Peyer's patch (tissue), 4 donors: ENCODE data around the gene ACSL4.

Source experiments
- POLR2A ChIP-seq, 2 donors: fragments of 450-650 bp; IDR thresholded peaks; one replicate each; pipeline ENCODE4 v1.5.1; 2017; ENCODE audit warnings: antibody characterized with exemption in 2 of 2, mild to moderate bottlenecking in 2 of 2, moderate library complexity in 2 of 2
- TF ChIP-seq, protein P1 (sequence below), 6 experiments: fragments of 450-650 bp in 4 of 6; fragments of 200-600 bp in 2 of 6; sonication (generic) in 1 of 6; IDR thresholded peaks; one replicate each; pipeline ENCODE4 v1.5.1; 2017 to 2019; ENCODE audit warnings: antibody characterized with exemption in 6 of 6, mild to moderate bottlenecking in 3 of 6, moderate library complexity in 1 of 6

GRCh38 chrX:109655502-109656201, 77.4 kb downstream of the ACSL4 start:
- TF ChIP-seq POLR2A (IDR thresholded peaks at IDR 0.05), result no peak
- TF ChIP-seq, protein P1, sequence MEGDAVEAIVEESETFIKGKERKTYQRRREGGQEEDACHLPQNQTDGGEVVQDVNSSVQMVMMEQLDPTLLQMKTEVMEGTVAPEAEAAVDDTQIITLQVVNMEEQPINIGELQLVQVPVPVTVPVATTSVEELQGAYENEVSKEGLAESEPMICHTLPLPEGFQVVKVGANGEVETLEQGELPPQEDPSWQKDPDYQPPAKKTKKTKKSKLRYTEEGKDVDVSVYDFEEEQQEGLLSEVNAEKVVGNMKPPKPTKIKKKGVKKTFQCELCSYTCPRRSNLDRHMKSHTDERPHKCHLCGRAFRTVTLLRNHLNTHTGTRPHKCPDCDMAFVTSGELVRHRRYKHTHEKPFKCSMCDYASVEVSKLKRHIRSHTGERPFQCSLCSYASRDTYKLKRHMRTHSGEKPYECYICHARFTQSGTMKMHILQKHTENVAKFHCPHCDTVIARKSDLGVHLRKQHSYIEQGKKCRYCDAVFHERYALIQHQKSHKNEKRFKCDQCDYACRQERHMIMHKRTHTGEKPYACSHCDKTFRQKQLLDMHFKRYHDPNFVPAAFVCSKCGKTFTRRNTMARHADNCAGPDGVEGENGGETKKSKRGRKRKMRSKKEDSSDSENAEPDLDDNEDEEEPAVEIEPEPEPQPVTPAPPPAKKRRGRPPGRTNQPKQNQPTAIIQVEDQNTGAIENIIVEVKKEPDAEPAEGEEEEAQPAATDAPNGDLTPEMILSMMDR (IDR thresholded peaks at IDR 0.05), result no peak
